ENCODE results near the gene BACH2.

The BACH2 gene

DNA sequence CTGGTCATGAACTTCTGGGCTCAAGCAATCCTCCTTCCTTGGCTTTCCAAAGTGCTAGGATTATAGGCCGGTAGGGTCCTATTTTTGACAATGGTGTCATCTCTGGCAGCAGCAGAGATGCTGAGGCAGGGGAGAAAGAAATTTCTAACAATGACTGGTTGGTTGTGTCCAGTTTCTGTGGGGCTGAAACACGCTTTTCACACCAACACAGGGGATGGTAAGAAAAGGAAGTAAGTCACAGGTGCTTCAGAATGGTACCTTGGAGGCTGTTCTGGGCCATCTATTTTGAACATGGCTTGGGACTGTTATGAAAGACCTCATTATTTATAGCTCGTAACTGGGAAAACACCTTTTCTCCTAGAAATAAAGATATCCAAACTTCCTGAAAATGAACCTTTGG is 329.7 kb downstream of the BACH2 start:
- no peak for DNase-seq (ENCODE audit: low read depth)

DNA sequence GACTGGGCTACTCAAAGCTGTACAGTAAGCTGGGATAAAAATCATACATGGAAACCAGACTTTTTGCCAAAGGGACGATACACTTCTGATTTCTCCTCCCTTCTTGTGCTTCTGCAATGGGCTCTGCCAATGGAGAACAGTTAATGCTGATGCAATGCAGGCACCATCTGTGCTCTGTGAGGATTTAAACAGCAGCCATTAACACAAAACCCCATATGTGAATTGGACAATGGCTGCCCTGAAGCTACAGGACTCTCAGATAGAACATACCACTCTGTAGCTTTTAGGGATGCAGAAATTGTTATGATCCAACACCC is 330.5 kb downstream of the BACH2 start:
- no peak for DNase-seq (ENCODE audit: low read depth)

DNA sequence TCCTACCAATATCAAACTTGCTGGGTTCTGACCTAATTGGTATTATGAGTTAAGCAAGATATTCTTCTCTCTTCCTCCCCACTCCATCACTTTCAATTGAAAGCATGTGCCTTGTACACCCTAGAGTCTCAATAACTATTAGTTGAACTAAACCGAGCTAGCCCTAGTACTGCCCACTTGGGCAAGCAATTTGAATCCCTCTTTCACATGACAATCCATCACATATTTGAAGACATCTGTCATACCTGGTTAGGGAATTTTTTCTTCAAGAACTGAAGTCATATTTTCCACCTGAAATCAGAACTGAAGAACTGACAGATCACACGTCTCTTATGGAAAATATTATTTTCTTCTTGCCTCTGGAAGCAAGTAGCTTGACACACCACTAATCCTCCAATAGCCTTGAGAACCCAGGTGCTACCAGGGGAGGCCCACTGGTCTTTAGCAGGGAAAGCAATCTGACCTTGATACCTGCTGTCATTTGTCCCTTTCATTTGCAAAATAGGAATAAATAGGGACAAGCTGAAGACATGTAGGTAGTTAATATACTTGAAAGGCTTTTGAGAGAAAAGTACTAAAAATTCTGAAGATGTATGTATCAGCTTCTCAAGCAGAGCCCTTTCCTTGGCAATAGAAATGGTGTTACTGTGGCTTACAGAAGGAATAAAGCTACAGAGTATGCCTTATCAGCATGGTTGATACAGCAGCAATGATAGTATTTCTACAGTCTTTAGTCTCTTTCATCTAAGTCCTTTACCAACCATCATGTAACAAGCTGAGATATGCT is 331.0 kb downstream of the BACH2 start:
- DNase-seq (ENCODE audit: low read depth), result no peak

DNA sequence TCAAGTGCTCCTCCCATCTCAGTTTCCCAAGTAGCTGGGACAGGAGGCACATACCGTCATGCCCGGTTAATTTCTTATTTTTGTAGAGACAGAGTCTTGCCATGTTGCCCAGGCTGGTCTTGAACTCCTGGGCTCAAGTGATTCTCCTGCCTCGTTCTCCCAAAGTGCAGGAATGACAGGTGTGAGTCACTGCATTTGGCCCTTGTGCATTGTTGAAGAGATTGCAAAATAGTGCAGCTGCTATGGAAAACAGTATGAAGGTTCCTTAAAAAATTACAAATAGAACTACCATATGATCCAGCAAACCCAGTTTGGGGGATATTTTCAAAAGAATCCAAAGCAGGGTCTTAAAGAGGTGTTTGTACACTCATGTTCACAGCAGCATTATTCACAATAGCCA is 333.3 kb downstream of the BACH2 start:
- DNase-seq (ENCODE audit: low read depth), result no peak

DNA sequence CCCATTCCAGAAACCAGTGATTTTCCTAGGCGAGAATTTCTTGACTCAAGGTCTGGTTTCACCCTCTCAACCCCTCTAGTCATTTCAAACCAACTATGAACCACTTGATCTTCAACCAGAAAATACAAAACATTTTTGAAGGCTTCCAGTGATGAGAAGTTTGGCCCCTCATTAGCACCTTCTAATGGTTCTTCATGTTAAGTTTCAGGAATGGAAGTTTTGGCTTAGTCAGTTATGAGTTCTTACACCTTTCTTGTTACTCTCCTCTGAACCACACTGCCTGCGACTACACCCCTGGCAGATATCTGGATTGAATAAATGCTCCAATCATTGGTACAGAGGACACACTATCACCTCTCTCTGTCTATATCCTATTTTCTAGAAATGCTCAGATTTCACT is 335.2 kb downstream of the BACH2 start:
- no peak for DNase-seq (ENCODE audit: low read depth)

DNA sequence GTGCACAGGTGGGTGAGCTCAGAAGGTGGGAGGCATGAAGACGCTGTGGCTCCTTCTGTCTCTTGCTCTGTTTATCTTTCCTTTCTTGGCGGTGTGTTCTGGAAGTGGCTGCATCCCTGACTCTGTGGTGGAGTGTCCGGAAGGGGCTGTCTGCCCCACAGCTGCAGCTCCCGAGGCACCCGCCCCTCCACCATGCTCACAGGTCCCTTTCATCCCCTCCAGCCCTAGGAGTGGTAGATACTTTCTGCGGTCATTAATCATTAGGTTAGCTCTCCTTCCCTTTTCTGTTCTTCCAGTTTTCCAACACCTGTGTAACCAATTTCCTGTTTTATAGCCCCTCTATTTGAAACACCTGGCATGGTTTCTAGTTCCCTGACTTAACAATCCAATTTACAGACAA is 336.8 kb downstream of the BACH2 start:
- no peak for DNase-seq (ENCODE audit: low read depth)

DNA sequence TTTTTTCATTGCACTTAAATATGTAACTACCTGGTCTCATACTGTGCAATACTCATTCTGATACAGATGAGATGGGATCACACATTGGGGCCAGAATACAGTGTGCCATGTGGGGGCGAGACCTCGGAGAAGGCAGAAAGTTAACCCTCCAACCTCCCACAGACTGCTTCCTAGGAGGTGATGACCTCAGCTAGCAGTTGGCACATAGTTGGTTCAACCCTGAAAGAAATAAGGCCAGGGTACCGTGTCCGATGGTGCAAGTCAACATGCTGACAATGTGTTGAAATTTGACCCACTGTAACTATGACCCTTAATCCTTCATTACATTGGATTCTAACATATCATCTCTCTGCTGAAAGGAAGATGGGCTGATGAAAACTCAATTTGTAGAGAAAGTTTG is 340.5 kb downstream of the BACH2 start:
- DNase-seq (ENCODE audit: low read depth), result no peak

DNA sequence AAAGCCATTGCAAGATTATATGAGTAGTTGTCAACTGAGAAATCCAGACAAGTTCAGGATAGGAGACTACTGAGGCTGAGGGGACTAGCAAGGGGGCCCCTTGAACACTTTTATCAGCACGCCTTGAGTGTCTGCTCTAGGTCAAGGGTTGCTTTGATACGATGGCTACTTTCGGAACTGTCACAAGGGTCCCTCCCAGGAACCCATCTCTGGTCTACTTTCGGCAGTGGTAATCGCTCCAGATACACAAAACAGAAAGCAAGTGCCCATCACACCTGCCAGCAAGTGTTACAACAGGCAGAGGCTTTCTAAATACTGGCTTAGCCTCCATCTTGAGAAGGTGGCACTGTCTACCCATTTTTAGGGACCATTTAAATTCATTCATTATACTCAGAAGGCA is 341.3 kb downstream of the BACH2 start:
- DNase-seq (ENCODE audit: low read depth), result no peak

DNA sequence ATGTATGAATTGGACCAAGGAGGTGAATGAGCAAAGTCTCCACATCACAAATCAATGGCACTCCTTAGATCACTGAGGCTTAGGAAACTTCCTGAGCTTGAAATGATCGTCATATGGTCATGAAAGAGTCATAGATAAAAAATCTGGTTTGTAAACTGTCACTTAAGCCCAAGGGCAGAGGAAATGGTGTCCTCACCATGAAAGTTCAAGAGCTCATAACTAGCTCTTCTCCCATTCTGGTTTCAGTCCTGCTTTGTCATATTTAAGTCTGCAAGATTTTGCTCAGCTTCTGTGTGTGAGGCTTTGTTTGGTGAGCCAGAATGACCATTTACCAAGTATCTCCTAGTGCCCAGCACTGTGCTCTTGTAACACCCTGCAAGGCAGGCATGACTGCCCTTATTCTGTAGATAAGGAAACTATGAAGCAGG is 341.9 kb downstream of the BACH2 start:
- DNase-seq (ENCODE audit: low read depth), result no peak

DNA sequence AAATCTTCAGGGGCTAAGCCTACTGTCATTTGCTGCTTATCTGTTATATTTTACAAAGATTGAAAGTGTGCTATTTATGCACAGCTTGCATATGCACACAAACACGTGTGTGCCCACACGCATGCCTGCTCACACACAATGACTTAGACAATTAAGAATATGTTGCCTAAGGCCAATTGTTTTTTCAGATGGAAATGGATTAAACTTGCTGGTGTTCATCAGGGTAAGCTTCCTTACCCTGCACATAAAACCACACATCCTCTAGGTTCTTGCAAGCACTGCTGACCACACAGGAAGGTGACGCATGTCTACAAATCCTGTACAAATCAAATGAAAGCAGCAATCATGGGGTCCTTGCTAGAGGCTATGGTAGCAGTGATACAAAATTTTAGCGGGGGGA is 344.0 kb downstream of the BACH2 start:
- DNase-seq (ENCODE audit: low read depth), result peak; percentile 42

DNA sequence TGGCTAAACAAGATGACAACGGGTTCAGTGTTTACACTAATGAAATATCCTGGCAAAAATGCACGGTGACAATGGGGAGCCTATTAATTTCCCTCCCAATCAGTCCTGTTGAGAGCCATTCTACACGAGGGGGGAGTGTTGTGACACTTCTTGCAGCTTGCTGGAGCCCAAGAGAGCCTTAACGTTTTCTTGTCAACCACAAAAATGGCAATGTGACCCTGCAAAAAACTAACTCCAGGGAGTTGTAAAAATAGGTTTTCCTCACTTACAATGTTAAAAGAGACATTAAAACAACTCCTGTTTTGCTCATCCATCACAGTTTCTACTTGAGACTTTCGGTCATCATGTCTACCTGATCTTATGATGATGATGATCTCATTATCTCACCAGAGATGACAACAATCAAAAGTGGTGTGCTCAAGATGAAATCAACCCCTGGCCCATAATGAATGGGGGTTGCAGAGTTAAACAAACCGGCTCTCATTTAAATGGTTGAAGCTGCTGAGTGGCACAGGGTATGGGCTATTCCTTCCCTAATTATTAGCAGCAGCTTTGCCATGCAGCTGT is 344.5 kb downstream of the BACH2 start:
- no peak for DNase-seq (ENCODE audit: low read depth)

DNA sequence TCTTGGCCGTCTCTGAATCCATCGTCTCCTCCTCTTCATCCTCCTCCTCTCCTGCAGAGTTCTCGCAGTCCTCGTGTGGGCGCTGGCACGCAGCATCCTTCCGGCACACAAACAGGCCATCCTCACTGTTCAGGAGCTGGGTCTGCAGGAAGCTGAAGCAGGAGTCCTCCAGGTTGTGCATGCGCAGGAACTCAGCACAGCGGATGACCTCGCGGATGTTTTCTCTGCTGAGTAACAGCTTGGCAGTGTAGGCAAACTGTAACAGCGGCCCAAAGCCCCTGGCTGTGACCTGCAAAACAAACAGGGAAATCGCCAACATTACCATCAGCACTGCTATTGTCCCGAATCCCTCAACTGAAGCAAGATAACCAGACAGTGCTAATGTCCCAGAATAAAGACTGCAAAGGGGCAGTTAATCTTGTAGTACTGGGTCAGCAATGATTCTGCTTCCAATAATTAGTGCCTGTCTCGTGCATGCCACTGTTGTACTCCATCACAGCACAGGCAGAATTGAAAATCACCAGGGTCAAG is 345.0 kb downstream of the BACH2 start:
- no peak for DNase-seq (ENCODE audit: low read depth)

DNA sequence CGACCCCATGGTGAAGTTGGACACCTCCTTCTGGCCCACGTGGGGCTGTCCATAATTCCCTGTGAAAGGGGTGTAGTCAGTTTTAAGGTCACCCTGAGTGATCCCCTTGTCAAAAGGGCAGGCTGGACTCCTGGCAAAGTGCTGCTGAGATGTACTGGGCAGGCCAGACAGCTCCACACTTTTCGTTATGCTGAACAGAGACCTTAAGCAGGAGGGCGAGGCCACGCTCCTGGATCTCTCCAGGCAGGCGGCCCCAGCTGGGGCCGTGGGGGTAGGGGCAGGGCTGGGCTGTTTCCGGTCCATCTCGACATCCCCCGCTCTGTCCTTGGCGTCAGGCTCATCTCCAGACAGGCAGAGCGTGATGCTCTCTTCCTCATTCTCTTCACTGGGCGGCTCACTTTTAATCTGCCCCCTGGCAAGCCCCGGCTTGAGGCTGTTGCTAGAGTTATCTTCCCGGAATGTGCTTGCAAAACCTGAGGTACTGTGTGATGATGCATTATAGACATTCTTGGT is 345.7 kb downstream of the BACH2 start:
- DNase-seq (ENCODE audit: low read depth), result no peak

DNA sequence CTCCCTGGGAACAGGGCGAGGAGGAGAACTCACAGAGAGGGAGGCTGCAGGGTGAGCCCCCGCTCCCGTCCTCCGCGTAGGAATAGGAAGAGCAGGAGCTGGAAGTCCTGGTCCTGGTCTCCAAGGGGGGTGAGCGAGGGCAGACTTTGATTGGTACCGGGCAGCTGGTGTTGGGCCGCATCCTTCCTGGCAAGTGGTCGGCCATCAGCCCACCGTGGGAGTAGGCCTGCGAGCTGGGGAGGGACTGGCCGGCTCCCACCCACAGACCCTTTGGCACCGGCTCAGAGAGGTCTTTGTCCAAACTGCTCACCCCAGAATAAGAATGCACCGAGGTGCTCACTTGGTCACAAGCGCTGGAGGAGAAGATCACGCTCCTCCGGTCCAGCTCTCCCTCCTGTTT is 346.2 kb downstream of the BACH2 start:
- DNase-seq (ENCODE audit: low read depth), result no peak

DNA sequence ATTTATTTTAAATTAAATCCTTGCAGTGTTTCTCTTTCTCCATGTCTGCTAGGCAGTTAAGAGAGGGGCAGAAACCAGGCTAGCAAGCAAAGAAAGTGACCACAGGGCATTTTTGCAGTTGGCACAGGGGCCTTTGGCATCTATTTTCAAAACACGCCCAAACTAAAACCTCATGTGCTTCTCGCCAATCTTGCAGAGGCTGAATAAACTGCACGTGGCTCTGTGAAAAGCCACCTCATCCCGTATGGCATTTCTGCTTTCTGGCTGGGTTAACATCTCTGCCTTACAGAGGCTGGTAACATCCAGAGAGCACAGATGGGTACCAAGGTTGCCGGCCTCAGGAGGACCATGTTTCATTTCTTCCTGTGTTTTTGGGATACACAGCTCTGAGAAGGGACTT is 347.8 kb downstream of the BACH2 start:
- no peak for DNase-seq (ENCODE audit: low read depth)

DNA sequence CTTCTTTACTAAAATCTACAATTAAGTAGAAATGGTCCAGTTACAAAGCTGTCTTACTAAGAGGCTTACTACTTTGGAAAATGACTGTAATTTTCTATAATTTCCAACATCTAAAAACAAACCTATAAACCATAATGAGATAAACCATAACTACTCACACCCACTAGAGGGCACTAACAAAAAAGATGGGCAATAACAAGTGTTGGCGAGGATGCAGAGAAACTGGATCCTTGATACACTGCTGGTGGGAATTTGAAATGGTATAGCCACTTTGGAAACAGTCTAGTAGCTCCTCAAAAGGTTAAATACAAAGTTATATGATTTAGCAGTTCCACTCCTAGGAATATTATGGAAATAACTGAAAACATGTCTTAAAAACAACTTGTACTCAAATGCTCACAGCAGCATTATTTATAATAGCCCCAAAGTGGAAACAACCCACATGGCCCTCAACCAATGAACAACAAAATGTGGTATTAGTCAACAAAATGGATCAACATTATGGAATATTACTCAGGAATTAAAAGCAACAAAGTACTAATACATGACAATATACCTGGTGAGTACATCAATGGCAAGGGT is 351.7 kb downstream of the BACH2 start:
- DNase-seq (ENCODE audit: low read depth), result no peak

DNA sequence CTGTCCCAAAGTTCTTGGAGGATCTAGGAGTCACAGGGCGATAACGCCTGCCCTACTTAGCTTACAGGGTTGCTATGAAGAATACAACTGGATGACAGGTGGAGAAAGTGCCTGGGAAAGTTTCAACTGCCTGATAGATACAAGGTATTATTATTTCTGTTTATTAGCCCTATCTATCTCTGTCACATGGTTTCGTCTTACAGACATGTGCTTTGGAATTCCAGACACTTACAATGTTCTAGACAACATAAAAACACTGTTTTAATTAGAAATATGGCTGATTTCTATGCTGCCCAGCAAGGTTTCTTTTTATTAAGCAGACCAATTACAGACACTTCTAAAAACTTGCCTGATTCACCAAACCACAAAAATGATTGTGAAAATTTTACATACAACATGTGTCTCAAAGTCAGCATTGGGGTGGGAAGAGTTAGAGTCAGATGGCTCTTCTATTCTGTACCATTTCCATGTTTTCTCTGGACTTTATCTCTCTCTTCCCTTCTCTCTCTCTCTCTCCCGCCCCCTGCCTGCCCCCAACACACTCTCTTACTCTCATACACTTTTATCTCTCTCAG is 352.4 kb downstream of the BACH2 start:
- DNase-seq (ENCODE audit: low read depth), result no peak

DNA sequence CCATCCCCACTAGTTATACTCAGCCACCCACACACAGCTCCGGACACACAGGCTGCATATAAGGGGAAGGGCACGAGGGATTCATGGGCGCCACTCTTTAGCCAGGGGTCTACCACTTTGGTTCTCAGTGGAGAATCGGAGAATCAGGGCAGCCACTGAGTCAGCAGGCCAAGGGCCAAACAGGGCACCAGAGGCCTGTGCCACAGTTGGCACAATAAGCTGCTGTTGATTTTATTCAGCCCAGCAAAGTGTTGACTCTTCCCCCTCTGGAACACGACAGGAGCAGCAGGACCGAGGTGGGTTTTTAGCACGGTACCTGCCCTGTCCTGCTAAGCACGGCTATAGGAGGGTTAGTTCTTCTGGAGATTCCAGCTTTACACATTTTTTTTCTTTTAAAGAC is 354.0 kb downstream of the BACH2 start:
- no peak for DNase-seq (ENCODE audit: low read depth)

DNA sequence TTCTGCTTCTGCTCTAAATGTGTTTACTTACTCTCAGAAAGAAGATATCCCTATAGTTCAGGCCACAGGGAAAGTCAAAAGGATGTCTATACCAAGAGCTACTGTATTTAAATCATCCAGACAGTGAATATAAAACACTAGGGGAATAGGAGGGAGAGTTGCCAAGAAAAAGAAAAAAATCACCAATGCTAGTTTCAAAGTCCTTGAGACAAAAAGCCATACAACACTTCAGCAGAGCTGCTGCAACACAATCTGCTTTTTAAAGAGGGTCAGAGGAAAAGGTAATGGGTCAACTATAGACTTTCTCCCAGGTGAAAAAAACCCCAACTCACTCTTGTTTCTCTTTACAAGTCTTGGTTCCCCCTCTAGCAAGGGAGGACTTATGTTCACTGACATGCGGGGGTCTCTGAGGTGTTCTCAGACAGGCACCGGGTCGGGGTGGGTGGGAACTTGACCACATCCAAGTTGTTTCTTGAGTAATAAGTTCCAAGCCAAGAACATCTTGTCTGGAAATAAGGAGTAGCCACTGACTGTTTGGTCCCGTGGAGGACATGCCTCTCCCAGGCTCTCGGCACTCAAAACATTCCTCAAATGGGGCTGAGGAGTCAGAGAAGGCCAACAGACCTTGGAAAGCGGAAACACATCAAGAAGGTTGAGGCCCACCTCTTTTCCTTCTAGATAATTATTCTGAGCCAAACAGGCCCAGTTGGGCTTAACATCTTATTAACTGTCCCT is 354.7 kb downstream of the BACH2 start:
- DNase-seq (ENCODE audit: low read depth), result no peak

DNA sequence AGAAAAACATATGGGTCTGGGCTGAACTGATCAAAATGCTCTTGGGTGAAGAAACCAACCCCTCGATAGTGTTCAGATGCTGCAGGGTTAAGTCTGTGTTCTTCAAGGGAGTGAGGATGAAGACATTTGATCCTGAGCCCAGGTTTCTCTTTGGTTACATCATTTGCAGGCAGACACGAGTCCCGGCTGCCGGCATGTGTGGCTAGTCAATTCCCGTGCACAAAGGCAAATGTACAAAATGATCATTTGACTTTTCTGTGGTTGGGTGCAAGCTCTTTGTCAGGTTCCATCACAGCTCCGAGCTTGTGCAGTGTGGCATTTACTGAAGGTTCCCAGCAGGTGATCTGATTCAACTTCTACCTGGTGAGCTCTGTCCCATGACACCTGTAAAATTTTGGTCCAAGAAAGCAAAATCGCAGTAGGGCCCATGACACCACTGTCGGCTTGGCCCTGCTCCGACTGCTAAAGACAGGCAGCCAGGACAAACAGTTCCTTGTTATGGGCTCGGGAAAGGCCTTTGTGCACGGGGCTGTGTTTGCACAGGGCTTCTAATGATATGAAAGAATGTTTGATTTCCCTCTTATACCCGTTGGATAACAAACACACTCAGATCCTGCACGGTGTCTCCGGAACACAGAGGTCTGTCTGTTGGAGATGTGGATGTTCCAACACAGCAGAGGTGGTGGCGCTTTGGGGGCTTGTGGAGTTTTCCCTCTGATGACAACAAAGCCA is 355.4 kb downstream of the BACH2 start:
- no peak for DNase-seq (ENCODE audit: low read depth)

DNA sequence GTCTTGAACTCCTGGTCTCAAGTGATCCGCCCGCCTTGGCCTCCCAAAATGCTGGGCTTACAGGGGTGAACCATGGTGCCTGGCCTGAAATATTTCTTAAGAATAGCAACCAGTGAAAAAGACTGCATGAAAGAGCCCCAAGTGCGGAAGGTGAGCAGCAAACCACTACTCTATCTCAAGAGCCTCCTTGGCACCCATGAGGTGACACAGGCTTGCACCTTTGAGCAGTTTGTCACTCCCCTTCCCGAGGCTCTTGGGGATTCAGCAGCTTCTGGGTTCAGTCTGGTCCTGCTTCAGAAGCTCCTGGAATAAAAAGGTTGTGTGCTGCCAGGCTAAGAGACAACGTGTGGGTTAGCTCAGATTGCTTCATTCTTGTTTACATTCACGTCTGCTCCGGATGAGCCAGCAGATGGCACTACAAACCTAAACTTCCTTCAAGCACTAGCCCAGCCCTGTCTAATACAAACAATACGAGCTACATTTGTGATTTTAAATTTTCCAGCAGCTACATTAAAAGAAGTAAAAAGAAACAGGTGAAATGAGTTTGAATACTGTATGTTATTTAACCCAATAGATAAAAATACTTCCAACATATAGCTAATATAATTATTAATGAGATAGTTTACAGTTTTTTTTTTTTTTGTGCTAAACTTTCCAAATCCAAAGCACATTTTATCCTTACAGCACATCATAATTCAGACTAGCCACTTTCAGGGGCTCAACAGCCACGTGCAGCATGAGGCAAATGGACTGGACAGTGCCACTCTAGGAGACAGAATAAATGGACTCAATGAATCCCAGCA is 356.2 kb downstream of the BACH2 start:
- peak; percentile 62 for DNase-seq (ENCODE audit: low read depth)
